MCF 10A (cell line): ENCODE results near the gene TECPR2. TPM values are rescaled to one million over a fixed set of nuclear protein-coding genes. Genes with fewer than 3 reads are reported as not detected.

Source experiments
- BruUV-seq: library from RNA; stranded (reverse); fragments of 400-500 nt; replicated peaks from 2 replicates; lab custom pipeline; 2021; lab: Mats Ljungman, UMichigan
- CTCF ChIA-PET: fragments of 300-600 bp; sonication (Branson Sonifier 250); formaldehyde crosslinking; extraction: SDS; loops from one replicate; lab custom pipeline; 2021; ENCODE audit warnings: antibody characterized with exemption, inconsistent platforms; lab: Yijun Ruan, JAX
- POLR2A ChIA-PET: fragments of 300-600, 350-650 bp; sonication (Branson Sonifier 250); formaldehyde crosslinking; extraction: SDS; loops from one replicate; lab custom pipeline; 2020; ENCODE audit warnings: antibody characterized with exemption, inconsistent platforms; lab: Yijun Ruan, JAX
- DNase-seq: peaks from one replicate; pipeline ENCODE4 v3.0.0-alpha.2; 2018; ENCODE audit not compliant: unreplicated experiment
- H3K27ac Mint-ChIP-seq: one replicate; pipeline ENCODE4 v1.8.0; 2022; ENCODE audit warnings: mild to moderate bottlenecking, low read depth, mixed read lengths; ENCODE audit not compliant: unreplicated experiment
- H3K27me3 Mint-ChIP-seq: one replicate; pipeline ENCODE4 v1.8.0; 2022; ENCODE audit warnings: mixed read lengths; ENCODE audit not compliant: insufficient read depth, unreplicated experiment
- H3K36me3 Mint-ChIP-seq: one replicate; pipeline ENCODE4 v1.8.0; 2022; ENCODE audit warnings: mild to moderate bottlenecking, moderate library complexity, mixed read lengths; ENCODE audit not compliant: insufficient read depth, unreplicated experiment
- H3K4me1 Mint-ChIP-seq: one replicate; pipeline ENCODE4 v1.8.0; 2022; ENCODE audit warnings: mixed read lengths; ENCODE audit not compliant: insufficient read depth, unreplicated experiment
- H3K4me3 Mint-ChIP-seq: one replicate; pipeline ENCODE4 v1.8.0; 2022; ENCODE audit warnings: mild to moderate bottlenecking, moderate library complexity, mixed read lengths; ENCODE audit not compliant: unreplicated experiment
- H3K9me3 Mint-ChIP-seq: one replicate; pipeline ENCODE4 v1.8.0; 2022; ENCODE audit warnings: mixed read lengths; ENCODE audit not compliant: unreplicated experiment
- intact Hi-C: fragments of 100-400 bp; cut with micrococcal nuclease; formaldehyde crosslinking; loops from 2 replicates; pipeline ENCODE4 v1.14.1; 2022
- total RNA-seq: library from RNA; stranded (reverse); gene quantifications from 2 replicates; pipeline ENCODE4 v1.2.3, GENCODE V29; 2022
- TF ChIP-seq, protein P1 (sequence below): fragments of 200-600 bp; IDR thresholded peaks from one replicate; pipeline ENCODE4 v1.8.0; 2022; ENCODE audit warnings: antibody characterized with exemption, mild to moderate bottlenecking; ENCODE audit not compliant: unreplicated experiment

TECPR2 gene
- total RNA-seq, 1 experiment from 2014 or later, result 18.4 TPM

DNA sequence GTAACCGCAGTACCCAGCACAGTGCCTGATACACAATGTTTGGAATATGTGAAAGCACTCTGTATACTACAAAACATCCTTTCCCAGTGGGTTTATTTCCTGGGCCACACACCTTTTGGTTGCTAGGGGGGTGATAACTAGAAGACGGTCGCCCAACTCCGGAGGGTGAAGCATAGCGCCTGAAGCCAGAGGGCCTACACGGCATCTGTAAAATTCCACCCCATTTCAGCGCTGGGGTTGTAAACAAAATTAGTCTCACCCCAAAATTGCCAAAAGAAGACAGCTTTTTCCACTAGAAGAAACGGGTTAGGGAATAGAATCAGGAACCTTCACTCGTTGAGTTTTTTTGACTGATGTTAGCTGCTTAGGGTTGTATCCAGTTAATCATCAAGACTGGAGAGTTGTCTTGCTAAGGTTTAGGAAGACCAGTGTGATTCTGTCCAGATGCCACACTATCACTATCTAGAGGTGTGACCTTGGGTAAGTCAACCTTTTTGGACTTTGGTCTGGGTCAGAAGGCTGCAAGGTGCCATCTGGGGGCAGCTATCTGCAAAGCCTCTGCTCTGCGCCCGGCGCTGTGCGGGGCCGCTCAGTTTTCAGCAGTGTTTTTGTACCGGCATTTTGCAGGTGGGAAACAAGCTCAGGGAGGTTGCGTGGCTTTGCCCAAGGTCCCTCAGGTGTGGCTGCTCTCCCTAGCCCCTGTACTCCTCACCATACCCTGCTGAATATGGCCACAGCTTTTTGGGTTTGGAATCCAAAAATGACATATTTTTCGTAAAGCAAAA is 41.9 kb upstream of the TECPR2 start:
- no peaks in the 10 kb centered on the region for H3K27me3 Mint-ChIP-seq
- TF ChIP-seq, protein P1, sequence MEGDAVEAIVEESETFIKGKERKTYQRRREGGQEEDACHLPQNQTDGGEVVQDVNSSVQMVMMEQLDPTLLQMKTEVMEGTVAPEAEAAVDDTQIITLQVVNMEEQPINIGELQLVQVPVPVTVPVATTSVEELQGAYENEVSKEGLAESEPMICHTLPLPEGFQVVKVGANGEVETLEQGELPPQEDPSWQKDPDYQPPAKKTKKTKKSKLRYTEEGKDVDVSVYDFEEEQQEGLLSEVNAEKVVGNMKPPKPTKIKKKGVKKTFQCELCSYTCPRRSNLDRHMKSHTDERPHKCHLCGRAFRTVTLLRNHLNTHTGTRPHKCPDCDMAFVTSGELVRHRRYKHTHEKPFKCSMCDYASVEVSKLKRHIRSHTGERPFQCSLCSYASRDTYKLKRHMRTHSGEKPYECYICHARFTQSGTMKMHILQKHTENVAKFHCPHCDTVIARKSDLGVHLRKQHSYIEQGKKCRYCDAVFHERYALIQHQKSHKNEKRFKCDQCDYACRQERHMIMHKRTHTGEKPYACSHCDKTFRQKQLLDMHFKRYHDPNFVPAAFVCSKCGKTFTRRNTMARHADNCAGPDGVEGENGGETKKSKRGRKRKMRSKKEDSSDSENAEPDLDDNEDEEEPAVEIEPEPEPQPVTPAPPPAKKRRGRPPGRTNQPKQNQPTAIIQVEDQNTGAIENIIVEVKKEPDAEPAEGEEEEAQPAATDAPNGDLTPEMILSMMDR, result no peak
- ChIA-PET CTCF (interaction anchor here (0.6 to 1.4 kb wide), 7 partner anchors 21 to 359 kb away, joined by 3 to 5 read pairs (median 3); no protein-coding TSS in a partner anchor), POLR2A (interaction anchor here (1.0 to 2.2 kb wide), 5 partner anchors 14 to 42 kb away, joined by 3 to 9 read pairs (median 5); partner anchors contain the start of genes CINP and TECPR2)
- intact Hi-C loops, result no loop called here
- H3K4me1 Mint-ChIP-seq, result peaks cover 15% of the 10 kb centered on the region
- peaks cover 31% of the 10 kb centered on the region for H3K36me3 Mint-ChIP-seq
- H3K4me3 Mint-ChIP-seq, result peak overlapping the region; percentile 93
- peak overlapping the region; percentile 95 for H3K27ac Mint-ChIP-seq
- no peaks in the 10 kb centered on the region for H3K9me3 Mint-ChIP-seq
- DNase-seq, result no peak
- BruUV-seq, result TSS peak; percentile 56

DNA sequence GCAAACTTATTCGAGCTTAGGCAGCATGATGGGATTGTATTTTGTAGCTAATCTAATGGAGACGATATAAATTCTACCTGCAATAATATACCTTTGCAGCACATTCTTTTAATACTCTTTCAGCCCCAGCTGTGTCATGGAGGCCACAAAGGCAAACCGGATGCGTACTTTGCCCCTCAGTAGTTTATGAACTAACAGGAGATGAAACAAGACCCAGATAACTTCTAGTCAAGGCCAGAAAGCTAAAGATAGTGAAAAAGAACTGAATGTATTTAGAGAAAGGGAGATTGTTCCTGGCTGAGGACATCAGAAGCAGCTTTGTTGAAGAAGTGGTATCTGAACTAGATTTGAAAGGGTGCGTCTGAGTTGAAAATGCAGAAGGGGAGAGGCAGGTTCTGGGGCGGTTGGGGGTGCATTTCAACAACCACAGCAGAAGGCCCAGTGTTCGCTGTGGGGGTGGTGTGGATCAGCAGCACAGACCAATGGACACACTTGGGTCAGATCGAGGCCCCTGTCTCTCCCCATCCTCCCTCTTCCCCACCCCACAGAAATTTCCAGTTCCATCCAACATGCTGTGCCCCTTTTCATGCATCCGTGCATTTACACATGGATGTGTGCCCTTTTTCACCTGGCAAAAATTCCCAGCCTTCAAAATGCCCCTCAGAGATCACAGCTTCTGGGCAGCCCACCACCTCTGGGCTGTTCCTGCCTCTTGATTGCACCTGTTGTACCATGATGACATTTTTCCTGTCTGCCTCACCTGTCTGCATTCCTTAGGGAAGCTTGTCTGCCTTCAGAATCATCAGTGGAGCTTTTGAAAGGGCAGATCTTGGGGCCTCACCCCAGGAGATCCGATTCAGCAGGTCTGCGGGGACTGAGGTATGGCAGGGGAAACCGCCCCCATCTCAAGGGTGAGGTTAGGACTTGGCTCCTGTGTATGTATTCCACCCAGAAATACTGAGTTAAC is 41.0 kb upstream of the TECPR2 start:
- Mint-ChIP-seq H3K4me1 (peaks cover 15% of the 10 kb centered on the region), H3K27me3 (no peaks in the 10 kb centered on the region), H3K9me3 (no peaks in the 10 kb centered on the region), H3K27ac (no peak overlapping the region), H3K36me3 (peaks cover 30% of the 10 kb centered on the region), H3K4me3 (no peak overlapping the region)
- TF ChIP-seq, protein P1, result no peak
- intact Hi-C loops, result no loop called here
- DNase-seq, result no peak
- ChIA-PET POLR2A (interaction anchor here (1.3 kb wide), 2 partner anchors 11 to 13 kb away, joined by 4 to 5 read pairs; no protein-coding TSS in a partner anchor), CTCF (interaction anchor here (0.6 to 1.4 kb wide), 9 partner anchors 22 to 374 kb away, joined by 3 to 5 read pairs (median 3); no protein-coding TSS in a partner anchor)
- BruUV-seq, result no TSS peak

DNA sequence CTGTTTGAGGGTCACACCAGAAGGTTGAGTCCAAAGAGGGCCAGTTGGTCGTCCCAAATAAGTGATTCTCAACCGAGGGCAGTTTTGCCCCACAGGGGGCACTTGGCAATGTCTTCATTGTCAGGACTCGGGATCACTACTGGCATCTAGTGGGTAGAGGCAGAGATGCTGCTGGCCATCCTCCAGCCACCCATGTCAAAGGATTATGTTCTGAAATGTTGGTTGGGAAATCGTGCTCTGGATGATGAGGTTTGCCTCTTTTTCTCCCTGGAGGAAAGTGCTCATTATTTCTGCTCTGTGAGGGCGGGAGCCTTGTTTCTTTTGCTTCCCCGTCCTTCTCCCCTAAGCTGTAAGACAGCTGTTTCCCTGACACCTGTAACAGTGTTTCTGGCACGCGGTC is 39.6 kb upstream of the TECPR2 start:
- intact Hi-C loops, result no loop called here
- POLR2A ChIA-PET, result interaction anchor here (0.6 to 1.2 kb wide), 4 partner anchors 12 to 367 kb away, joined by 3 to 5 read pairs (median 4); partner anchors contain the start of gene MOK
- CTCF ChIA-PET, result interaction anchor here (0.6 to 1.4 kb wide), 7 partner anchors 11 to 359 kb away, joined by 3 to 5 read pairs (median 3); partner anchors contain the start of gene DYNC1H1

More for the DNA sequence above, 39.6 kb upstream of the TECPR2 start:
- TF ChIP-seq, protein P1, result peak; percentile 58
- Mint-ChIP-seq H3K27me3 (no peaks in the 10 kb centered on the region), H3K9me3 (no peaks in the 10 kb centered on the region), H3K4me1 (peaks cover 7% of the 10 kb centered on the region), H3K4me3 (no peak overlapping the region), H3K36me3 (peaks cover 27% of the 10 kb centered on the region), H3K27ac (no peak overlapping the region)
- peak; percentile 91 for DNase-seq
- BruUV-seq, result no TSS peak
